Kidney (tissue), 14 donors: Measurements from ENCODE around the gene OSER1. TPM values are rescaled to one million over a fixed set of nuclear protein-coding genes. Genes with fewer than 3 reads are reported as not detected.
A peak's percentile ranks its signal among the peaks of the same experiment; 100 is the strongest.

ENCODE experiments used
- DNase-seq, 5 donors: peaks; one replicate each; pipeline ENCODE4 v3.0.0-alpha.2; 2013 to 2020
- FAIRE-seq: peaks from 2 replicates; lab custom pipeline; 2012; peaks lifted over from hg19 to GRCh38; lab: Jason Lieb, UNC
- H3K27ac ChIP-seq, 2 donors: one replicate each; pipeline ENCODE4 v1.7.0; 2013; ENCODE audit warnings: low read depth in 2 of 2, low read length in 2 of 2, inconsistent platforms in 1 of 2
- H3K27me3 ChIP-seq: one replicate; pipeline ENCODE4 v1.7.1; 2013; ENCODE audit warnings: low read length, inconsistent platforms; ENCODE audit not compliant: control insufficient read depth, insufficient read depth
- H3K36me3 ChIP-seq, 3 donors: one replicate each; pipeline versions ENCODE4 v1.7.0 to v1.7.1; 2013; ENCODE audit warnings: low read length in 3 of 3, control low read depth in 1 of 3, inconsistent platforms in 1 of 3; ENCODE audit not compliant: insufficient read depth in 3 of 3, control insufficient read depth in 2 of 3
- H3K4me1 ChIP-seq, 3 donors: one replicate each; pipeline versions ENCODE4 v1.7.0 to v1.7.1; 2013; ENCODE audit warnings: low read length in 3 of 3, inconsistent platforms in 1 of 3, low read depth in 1 of 3; ENCODE audit not compliant: control insufficient read depth in 2 of 3, insufficient read depth in 2 of 3
- H3K4me3 ChIP-seq, 3 donors: one replicate each; pipeline versions ENCODE4 v1.7.0 to v1.8.1; 2013; ENCODE audit warnings: low read length in 3 of 3, control low read depth in 1 of 3, inconsistent platforms in 1 of 3
- H3K9ac ChIP-seq, 3 donors: one replicate each; pipeline versions ENCODE4 v1.7.0 to v1.7.1; 2013; ENCODE audit warnings: low read length in 3 of 3, control low read depth in 1 of 3, inconsistent platforms in 1 of 3
- H3K9me3 ChIP-seq, 3 donors: one replicate each; pipeline versions ENCODE4 v1.7.0 to v1.7.1; 2013; ENCODE audit warnings: low read length in 3 of 3, control low read depth in 1 of 3, inconsistent platforms in 1 of 3; ENCODE audit not compliant: control insufficient read depth in 2 of 3, insufficient read depth in 1 of 3
- CTCF ChIP-seq: IDR thresholded peaks from 3 replicates; pipeline ENCODE4 v1.5.1; 2012; ENCODE audit warnings: mild to moderate bottlenecking, moderate library complexity, borderline replicate concordance; ENCODE audit not compliant: insufficient read depth; ENCODE audit errors: extremely low read depth
- intact Hi-C: fragments of 100-400 bp; cut with DNase I; formaldehyde crosslinking; loops from one replicate; pipeline ENCODE4 v1.11.1; 2022
- polyA plus RNA-seq: library from polyadenylated mRNA; stranded (reverse); fragments of 350-450 nt; fragmentation: Illumina TruSeq; extraction: RNeasy Lipid Tissue Mini Kit (QIAGEN cat#74804); gene quantifications from one replicate; pipeline ENCODE4 v1.2.3, GENCODE V29; 2014; ENCODE audit warnings: low read depth, low replicate concordance; ENCODE audit not compliant: insufficient read depth
- total RNA-seq: library from RNA; stranded (reverse); fragmentation: NEBNext Ultra II Directional; extraction: Animal tissue kit (Norgen Biotek cat#: 25700); gene quantifications from one replicate; pipeline ENCODE4 v1.2.1, GENCODE V29; 2021
- donor health status: control.
- donor health status: control.
- donor health status: control.
- donor health status: control.
- donor health status: control.
- donor health status: DM: yes; HTN: yes; CAD: no.
- donor health status: Normal renal cell carcinoma (clear cell type).

Gene OSER1
- total and polyA plus RNA-seq, 2 donors from 2014 or later: 29.3 to 33.5 TPM

- Histone ChIP-seq H3K27me3 (no peaks in the 10 kb centered on the region), H3K36me3 (peaks cover 3 to 58% (median 13%) of the 10 kb centered on the region in 3 donors), H3K4me3 (no peak overlapping the region), H3K4me1 (peaks cover 2 to 8% (median 4%) of the 10 kb centered on the region in 3 donors), H3K27ac (no peak overlapping the region), H3K9me3 (no peaks in the 10 kb centered on the region), H3K9ac (no peak overlapping the region)
- TF ChIP-seq CTCF: no peak
- DNase-seq: no peak
- intact Hi-C loops: no loop called here
- FAIRE-seq: peak; percentile 93
Measured at GRCh38 chr20:44204156-44204831, 6.3 kb downstream of the OSER1 start.

DNA sequence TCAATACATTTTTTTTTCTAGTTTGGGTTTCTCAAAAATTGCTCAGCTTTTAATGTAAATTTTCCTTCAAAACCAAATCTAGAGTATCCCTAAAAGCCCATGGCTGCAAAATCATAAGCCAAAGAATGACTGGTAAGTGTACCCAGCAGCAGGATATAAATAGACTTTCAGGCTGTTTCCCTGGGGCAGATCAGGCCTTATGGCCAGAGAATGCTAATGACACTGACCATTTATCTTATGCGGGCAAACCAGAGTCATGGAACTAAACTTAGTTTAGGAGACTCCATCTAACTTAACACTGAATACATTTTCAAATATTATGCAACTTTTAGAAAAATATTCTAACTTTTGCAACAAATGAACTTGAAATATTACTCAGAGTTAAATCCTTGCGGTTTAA is 7.4 kb downstream of the OSER1 start:
- Histone ChIP-seq H3K4me3 (no peak overlapping the region), H3K9ac (no peak overlapping the region), H3K9me3 (no peaks in the 10 kb centered on the region), H3K36me3 (peaks cover 3 to 64% (median 21%) of the 10 kb centered on the region in 3 donors), H3K27me3 (no peaks in the 10 kb centered on the region), H3K27ac (no peak overlapping the region), H3K4me1 (no peaks in the 10 kb centered on the region)
- intact Hi-C loops: no loop called here
- no peak for FAIRE-seq
- no peak for DNase-seq
- TF ChIP-seq CTCF: no peak

DNA sequence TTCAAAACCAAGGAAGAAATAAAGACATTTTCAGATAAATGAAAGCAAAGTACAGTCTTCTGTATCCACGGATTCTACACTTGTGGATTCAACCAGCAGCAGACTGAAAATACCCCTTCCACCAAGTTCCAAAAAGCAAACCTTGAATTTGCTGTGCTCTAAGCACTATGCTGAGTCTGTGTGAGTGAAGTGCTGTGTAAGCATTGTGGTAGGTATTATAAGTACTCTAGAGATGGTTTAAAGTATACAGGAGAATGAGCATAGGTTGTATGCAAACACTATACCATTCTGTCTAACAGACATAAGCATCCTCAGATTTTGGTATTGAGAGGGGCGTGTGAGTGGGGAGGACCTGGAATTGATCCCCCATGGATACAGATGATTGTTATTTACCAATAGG is 9.6 kb downstream of the OSER1 start:
- FAIRE-seq (no peak), DNase-seq (no peak)
- Histone ChIP-seq H3K27me3 (no peaks in the 10 kb centered on the region), H3K4me3 (no peak overlapping the region), H3K36me3 (peaks cover 6 to 79% (median 36%) of the 10 kb centered on the region in 3 donors), H3K4me1 (no peaks in the 10 kb centered on the region), H3K9me3 (no peaks in the 10 kb centered on the region), H3K27ac (no peak overlapping the region), H3K9ac (no peak overlapping the region)
- intact Hi-C loops: no loop called here
- TF ChIP-seq CTCF: no peak
